Amygdala (tissue), 56 donors: Measurements from ENCODE around the gene TPPP3.
A peak's percentile ranks its signal among the peaks of the same experiment; 100 is the strongest.

ENCODE experiments used
- DNase-seq, 56 donors: peaks; one replicate each; lab custom pipeline; 2025; lab: John Stamatoyannopoulos, UW

The TPPP3 gene

GRCh38 chr16:67406111-67406971 is 13.0 kb upstream of the TPPP3 start:
- peak in 8 of 56 donors; percentile 15 to 37 (median 19) for DNase-seq

DNA sequence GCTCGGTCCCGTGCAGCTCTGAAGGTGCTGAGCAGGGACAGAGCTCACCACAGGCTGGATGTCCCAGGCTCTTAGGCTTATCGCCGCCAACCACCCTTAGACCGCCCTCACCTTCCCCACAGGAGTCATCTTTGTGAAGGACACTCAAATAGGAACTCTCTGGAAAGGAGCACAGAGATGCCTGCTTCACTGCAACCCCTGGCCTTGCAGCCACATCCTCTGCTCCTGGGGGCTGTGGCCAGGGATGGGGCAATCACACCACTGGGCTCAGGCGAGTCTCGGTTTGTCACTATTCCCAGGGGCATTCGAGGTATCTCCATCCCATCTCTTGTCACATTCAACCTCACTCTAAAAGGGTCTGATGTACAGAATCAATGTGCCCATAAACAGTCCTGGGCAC is 12.0 kb upstream of the TPPP3 start:
- DNase-seq: no peak

GRCh38 chr16:67404740-67405226 is 11.5 kb upstream of the TPPP3 start:
- DNase-seq: no peak

DNA sequence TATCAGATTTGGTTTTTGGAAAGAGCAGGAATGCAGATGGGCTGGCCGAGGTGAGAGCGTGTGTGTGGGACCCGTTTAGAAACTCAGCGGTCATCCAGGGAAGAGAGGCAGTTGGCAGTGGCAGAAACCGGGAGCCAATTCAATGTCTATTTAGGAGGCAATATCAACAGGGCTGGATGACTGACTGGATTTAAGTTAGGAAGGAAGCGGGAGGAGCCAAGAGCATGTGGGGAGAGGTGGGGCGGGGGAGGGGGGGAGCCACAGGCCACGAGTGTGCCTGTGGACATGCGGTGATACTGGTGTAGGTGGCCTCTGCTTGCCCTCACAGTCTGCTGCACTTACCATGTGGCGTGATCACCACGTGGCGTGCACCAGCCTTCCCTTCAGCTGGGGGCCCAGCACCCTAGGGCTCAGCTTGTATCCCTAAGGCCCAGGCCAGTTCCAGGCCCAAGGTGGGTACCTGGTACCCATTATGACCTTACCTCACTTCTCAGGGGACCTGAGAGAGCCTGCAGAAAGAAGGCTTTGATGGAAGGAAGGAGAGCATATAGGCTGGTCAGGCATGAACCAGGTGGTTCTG is 10.8 kb upstream of the TPPP3 start:
- DNase-seq: no peak

- no peak for DNase-seq
These were observed 7.6 kb upstream of the TPPP3 start for GRCh38 chr16:67400901-67401300.

DNA sequence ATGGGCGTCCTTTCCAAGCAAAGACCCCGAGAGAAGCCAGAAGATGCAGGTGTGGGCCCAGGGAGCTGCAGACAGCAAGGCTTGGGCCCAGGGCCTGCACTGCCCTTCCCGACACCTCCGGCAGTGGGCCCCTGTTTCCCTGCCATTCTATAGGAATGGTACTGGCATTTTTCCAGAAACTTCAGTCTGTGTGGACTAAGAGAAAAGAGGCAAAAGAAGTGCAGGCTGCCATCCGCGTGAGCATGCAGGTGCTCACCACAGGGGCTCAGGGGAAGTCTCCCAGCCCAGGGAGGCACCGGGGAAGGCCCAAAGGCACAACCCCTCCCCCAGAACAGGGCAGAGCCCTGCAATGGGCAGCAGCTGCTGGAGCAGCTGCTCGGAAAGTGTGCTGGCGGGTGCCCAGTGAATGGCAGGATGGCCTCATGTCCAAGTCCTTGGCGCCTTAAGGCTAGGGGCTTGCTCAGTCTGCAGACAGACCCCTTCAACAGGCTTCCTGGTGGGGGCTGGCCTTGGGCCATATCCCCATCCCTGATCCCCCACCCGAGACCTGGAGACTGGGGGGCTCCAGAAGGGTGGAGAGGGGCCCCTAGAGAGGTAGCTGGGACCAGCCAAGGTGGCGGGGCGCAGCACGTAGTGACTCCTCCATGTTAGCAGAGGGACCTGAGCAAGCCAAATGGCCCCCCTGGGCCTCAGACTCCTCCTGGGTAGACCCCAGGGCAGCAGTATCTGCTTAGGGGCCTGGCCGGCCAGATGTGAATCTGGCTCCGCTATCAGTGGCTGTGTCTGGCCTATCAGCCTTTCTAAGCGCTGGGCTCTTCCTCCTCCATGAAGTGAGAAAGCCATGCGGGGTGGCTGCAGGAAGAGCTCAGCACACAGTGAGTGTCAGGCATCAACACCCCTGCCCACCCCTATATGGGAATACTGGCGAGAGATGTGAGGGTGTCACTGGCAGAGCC is 6.7 kb upstream of the TPPP3 start:
- DNase-seq: no peak

DNA sequence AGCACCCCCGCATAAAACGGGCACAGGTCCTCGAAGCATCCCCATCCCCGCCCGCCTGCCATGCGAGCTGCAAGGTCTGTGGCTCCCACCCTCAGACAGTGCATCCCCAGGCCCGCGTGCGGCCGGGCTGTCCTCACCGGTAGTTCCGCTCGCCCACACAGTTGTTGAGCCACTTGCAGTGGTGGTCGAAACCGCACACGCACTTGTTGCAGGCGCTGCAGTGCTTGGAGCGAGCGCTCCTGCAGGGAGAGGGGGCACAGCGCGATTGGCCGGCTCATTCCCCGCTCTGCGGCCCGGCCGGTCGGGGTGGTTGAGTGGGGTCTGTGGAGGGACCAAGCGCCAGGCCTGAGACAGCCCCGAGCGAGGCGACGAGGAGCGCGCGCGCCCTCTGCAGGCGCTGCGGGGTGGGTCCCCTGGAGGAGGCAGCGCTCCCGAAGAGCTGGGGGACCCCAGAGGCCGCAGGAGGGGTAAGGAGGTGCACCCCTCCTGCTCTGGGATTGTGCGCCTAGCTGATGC is 6.0 kb upstream of the TPPP3 start:
- DNase-seq: peak in 24 of 56 donors; percentile 18 to 72 (median 39)

- DNase-seq: no peak
These were observed 5.4 kb upstream of the TPPP3 start for GRCh38 chr16:67398546-67399217.

GRCh38 chr16:67397812-67398545 is 4.7 kb upstream of the TPPP3 start:
- DNase-seq: peak in 4 of 56 donors; percentile 13 to 24 (median 17)

- DNase-seq: no peak
These were observed 3.9 kb upstream of the TPPP3 start for GRCh38 chr16:67397036-67397801.

DNA sequence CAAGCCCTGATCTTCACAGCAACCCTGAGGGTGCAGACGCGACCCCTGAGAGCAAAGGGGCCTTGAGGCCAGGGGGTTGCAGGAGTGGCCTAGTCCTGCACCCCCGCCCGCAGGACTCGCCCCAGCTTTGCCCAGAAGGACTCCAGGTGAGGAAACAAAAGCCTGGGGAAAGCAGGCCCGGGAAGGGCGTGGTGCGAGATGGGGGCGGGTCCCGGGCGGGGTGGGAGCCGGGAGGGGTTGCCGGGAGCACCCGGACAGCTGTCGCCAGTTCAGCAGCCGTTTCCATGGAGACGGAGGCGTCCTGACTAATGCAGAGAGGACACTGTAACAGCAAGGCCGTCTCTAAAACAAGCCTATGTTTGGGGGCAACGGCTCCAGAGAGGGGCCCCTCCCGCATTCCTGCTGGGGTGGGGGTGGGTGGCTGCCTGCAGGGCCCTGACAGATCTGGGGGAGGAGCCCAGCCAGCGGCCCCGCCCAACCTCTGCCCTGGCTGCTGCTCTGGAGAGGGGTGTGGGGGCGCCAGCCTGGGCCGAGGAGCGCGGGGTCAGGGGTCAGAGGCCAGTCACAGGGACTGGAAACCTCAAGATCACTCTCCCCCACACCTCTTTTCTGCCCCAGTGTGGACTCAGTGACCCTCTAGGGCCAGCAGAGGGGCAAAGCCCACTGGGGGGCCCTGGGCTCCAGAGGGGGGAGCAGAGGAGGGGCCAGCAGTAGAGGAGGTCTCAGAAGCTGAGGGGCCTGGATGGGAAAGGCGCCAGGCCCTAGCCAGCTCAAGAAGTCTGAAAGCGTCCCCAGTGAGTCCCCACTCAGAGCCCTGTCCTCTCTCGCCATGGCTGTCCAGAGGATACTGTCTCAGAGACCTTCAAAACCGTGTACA is 3.1 kb upstream of the TPPP3 start:
- DNase-seq: peak in 32 of 56 donors; percentile 16 to 80 (median 40)

GRCh38 chr16:67395458-67396158 is 2.3 kb upstream of the TPPP3 start:
- no peak for DNase-seq

- DNase-seq: no peak
These were observed 1.8 kb upstream of the TPPP3 start for GRCh38 chr16:67395105-67395457.

- DNase-seq: peak in 3 of 56 donors; percentile 11 to 44 (median 19)
These were observed 1.1 kb upstream of the TPPP3 start for GRCh38 chr16:67394155-67395104.

- DNase-seq: peak in 1 of 56 donors; percentile 33
These were observed 473 bp upstream of the TPPP3 start for GRCh38 chr16:67393788-67394154.
